Panc1 (cell line): ENCODE measurements around the gene M6PR. TPM values are rescaled to one million over a fixed set of nuclear protein-coding genes. Genes with fewer than 3 reads are reported as not detected.

Experiments
- ATAC-seq: fragments of 200-7000 bp; cut with Tn5 transposase; 2 replicates; pipeline ENCODE4 v1.9.1; 2020; ENCODE audit warnings: mild to moderate bottlenecking, moderate library complexity
- BruUV-seq: library from RNA; stranded (reverse); fragments of 400-500 nt; replicated peaks from 2 replicates; lab custom pipeline; 2021; lab: Mats Ljungman, UMichigan
- CTCF ChIA-PET: fragments of 300-600 bp; sonication (Branson Sonifier 250); formaldehyde crosslinking; loops from one replicate; lab custom pipeline; 2022; ENCODE audit warnings: antibody characterized with exemption; lab: Charles Lee
- POLR2A ChIA-PET: fragments of 300-600 bp; sonication (Branson Sonifier 250); formaldehyde crosslinking; loops from one replicate; lab custom pipeline; 2022; ENCODE audit warnings: antibody characterized with exemption; lab: Charles Lee
- DNase-seq: peaks from one replicate; pipeline ENCODE4 v3.0.0-alpha.2; 2010; ENCODE audit warnings: low read depth, low spot score
- H3K27ac ChIP-seq: 2 replicates; pipeline ENCODE4 v1.5.1; 2011; ENCODE audit warnings: mild to moderate bottlenecking, low read length, inconsistent platforms
- H3K27me3 ChIP-seq: fragments of 200-500 bp; sonication (Bioruptor generic); 2 replicates; pipeline ENCODE4 v1.6.0; 2014; ENCODE audit warnings: low read length, inconsistent platforms; ENCODE audit not compliant: control insufficient read depth, insufficient read depth
- H3K36me3 ChIP-seq: fragments of 200-500 bp; sonication (Bioruptor generic); 2 replicates; pipeline ENCODE4 v1.5.1; 2014; ENCODE audit warnings: inconsistent platforms, mild to moderate bottlenecking, low read length, moderate library complexity; ENCODE audit not compliant: control insufficient read depth, insufficient read depth
- H3K4me1 ChIP-seq: 2 replicates; pipeline ENCODE4 v1.5.1; 2011; ENCODE audit warnings: inconsistent platforms, mild to moderate bottlenecking, low read length, moderate library complexity; ENCODE audit not compliant: control insufficient read depth, insufficient read depth
- H3K4me3 ChIP-seq, 2 experiments: 2 replicates each; pipeline ENCODE4 v1.5.1; 2011 to 2012; ENCODE audit warnings: low read depth in 2 of 2, low read length in 2 of 2, mild to moderate bottlenecking in 2 of 2, inconsistent platforms in 1 of 2, moderate library complexity in 1 of 2
- H3K9me3 ChIP-seq: fragments of 200-500 bp; sonication (Bioruptor generic); 2 replicates; pipeline ENCODE4 v1.5.1; 2014; ENCODE audit warnings: low read depth, mild to moderate bottlenecking, inconsistent platforms, low read length, moderate library complexity; ENCODE audit not compliant: control insufficient read depth, insufficient read depth
- CTCF ChIP-seq: fragments of 450-650 bp; IDR thresholded peaks from 2 replicates; pipeline ENCODE4 v1.5.1; 2017; ENCODE audit warnings: mild to moderate bottlenecking
- POLR2AphosphoS5 ChIP-seq: IDR thresholded peaks from 2 replicates; pipeline ENCODE4 v1.6.1; 2012; ENCODE audit warnings: mild to moderate bottlenecking, low read depth, low read length, moderate library complexity
- REST ChIP-seq, 2 experiments: IDR thresholded peaks; 2 replicates each; pipeline ENCODE4 v1.6.1; 2011 to 2012; ENCODE audit warnings: low read depth in 2 of 2, control low read depth in 1 of 2, low read length in 1 of 2, mild to moderate bottlenecking in 1 of 2, moderate library complexity in 1 of 2; ENCODE audit not compliant: insufficient read depth in 1 of 2
- SIN3A ChIP-seq: IDR thresholded peaks from 2 replicates; pipeline ENCODE4 v1.6.1; 2012; ENCODE audit warnings: low read depth, mild to moderate bottlenecking, low read length, moderate library complexity, borderline replicate concordance; ENCODE audit not compliant: insufficient read depth
- TCF7L2 ChIP-seq: IDR thresholded peaks from 2 replicates; pipeline ENCODE4 v1.6.1; 2011; ENCODE audit warnings: mild to moderate bottlenecking, low read depth, low read length, inconsistent platforms
- in situ Hi-C: cut with HindIII; loops from 2 replicates; pipeline ENCODE4 v1.10.0; 2016; ENCODE audit warnings: low sequenced_read_pairs, low pct_unique_long_range_greater_than_20kb
- intact Hi-C: fragments of 100-400 bp; cut with micrococcal nuclease; formaldehyde crosslinking; loops from one replicate; pipeline ENCODE4 v1.10.0; 2022; ENCODE audit not compliant: unreplicated experiment
- total RNA-seq: library from RNA; stranded (reverse); gene quantifications from one replicate; pipeline ENCODE4 v1.2.1, GENCODE V29; 2021; ENCODE audit not compliant: unreplicated experiment

The M6PR gene
- total RNA-seq, 1 experiment from 2014 or later = 161 TPM

GRCh38 chr12:8947737-8948136 lies 1.7 kb downstream of the M6PR start:
- ChIA-PET CTCF (interaction anchor here (0.7 kb wide), 1 partner anchor 262 kb away, joined by 7 read pairs; no protein-coding TSS in a partner anchor), POLR2A (no interaction called here)
- H3K36me3 ChIP-seq = peaks cover 19% of the 10 kb centered on the region
- H3K27me3 ChIP-seq = no peaks in the 10 kb centered on the region
- no TSS peak for BruUV-seq
- H3K9me3 ChIP-seq = no peaks in the 10 kb centered on the region
- H3K4me1 ChIP-seq = peaks cover 9% of the 10 kb centered on the region
- in situ Hi-C loops (no loop called here), intact Hi-C loops (no loop called here)
- H3K27ac ChIP-seq = no peak overlapping the region
- TF ChIP-seq REST (IDR thresholded peaks at IDR 0.05; ENCODE audit: insufficient read depth in 1 of 2, low read depth in 2 of 2, low read length in 1 of 2) = no peak
- DNase-seq = no peak
- H3K4me3 ChIP-seq = peak overlapping the region; percentile 99 to 100
- no peak for ATAC-seq

DNA sequence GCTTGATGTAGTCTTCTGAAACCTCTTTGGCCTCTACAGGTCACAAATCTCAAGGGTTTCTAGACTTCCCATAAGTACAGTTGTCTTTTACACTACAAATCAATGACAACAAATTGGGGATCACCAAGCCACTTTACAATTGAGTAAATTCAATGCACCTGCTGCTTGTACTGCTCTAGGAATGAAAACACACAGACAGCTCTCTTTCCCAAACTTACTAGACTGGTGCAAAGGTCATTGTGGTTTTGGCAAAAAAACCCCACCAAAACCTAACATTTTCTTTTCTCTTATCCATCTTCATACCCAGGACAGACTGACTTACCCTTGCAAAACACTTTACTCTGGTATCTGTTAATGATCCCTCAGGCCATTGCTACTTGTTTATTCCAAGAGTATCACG lies 2.7 kb downstream of the M6PR start:
- no peaks in the 10 kb centered on the region for H3K27me3 ChIP-seq
- H3K4me3 ChIP-seq = no peak overlapping the region
- in situ Hi-C loops = no loop called here
- ChIA-PET POLR2A (no interaction called here), CTCF (no interaction called here)
- peaks cover 9% of the 10 kb centered on the region for H3K4me1 ChIP-seq
- no peaks in the 10 kb centered on the region for H3K9me3 ChIP-seq
- no TSS peak for BruUV-seq
- H3K36me3 ChIP-seq = peaks cover 24% of the 10 kb centered on the region
- TF ChIP-seq REST (IDR thresholded peaks at IDR 0.05; ENCODE audit: insufficient read depth in 1 of 2, low read depth in 2 of 2, low read length in 1 of 2) (no peak), SIN3A (no peak), CTCF (no peak), TCF7L2 (no peak), POLR2AphosphoS5 (no peak)
- intact Hi-C loops = no loop called here
- no peak overlapping the region for H3K27ac ChIP-seq
- DNase-seq (no peak), ATAC-seq (no peak)
